GM18526 (cell line): ENCODE data around the gene HSF4.

Experiments
- POLR2A ChIP-seq: IDR thresholded peaks from 3 replicates; pipeline ENCODE4 v1.6.1; 2011; ENCODE audit not compliant: insufficient read length; ENCODE audit errors: extremely low read depth

HSF4 gene

DNA sequence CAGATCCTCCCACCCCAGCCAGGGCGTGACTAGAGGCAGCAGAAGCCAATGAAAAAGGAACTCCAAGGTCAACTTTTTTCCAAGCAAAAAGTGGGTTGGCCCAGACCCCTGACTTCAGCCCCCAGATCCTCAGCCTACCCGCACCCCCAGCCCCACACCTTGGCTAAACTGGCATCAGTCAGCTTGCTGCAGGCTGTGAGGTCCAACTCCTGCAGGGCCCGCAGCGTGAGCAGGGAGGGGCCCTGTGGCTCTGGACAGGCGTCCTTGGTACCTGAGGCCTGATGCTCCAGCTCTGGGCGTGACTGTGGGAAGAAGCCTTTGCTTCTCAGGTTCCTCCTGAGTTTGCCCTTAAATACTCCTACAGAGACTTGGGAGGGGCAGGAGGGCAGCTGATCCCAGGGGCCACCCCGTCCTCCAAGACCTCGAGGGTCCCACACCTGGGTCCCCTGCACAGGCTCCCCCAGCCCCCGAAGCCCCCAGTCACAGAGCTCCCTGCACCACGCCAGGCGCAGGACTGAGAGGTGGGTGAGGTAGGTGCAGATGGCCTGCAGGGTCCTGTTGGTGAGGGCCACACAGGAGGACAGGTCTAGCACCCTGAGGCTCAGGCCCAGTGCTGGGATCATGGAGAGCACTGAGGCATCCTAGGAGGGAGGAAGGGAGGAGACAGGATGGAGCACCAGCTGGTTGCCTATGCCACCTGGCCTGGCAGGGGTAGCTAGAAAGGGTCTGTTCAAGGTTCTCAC, 43.8 kb downstream of the HSF4 start:
- TF ChIP-seq POLR2A = peak; percentile 8

DNA sequence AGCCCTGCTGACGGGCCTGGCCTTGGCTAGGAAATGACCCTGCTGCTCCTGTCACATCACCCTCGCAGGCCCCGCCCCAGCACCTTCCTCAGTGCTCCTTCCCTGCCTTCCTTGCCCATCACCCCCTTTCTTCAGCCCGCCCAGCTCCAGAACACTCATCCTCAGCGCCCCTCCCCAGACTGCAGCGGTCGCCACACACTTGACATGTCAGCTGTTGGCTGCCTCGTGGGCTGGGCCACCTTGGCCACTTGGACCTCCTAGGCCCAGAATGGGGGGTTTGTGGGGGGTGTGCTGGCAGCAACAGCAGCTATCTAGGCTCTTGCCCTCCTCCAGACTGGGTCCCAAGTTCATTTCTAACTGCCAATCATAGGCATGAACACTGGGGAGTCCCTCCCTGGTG, 45.0 kb downstream of the HSF4 start:
- TF ChIP-seq POLR2A = no peak

DNA sequence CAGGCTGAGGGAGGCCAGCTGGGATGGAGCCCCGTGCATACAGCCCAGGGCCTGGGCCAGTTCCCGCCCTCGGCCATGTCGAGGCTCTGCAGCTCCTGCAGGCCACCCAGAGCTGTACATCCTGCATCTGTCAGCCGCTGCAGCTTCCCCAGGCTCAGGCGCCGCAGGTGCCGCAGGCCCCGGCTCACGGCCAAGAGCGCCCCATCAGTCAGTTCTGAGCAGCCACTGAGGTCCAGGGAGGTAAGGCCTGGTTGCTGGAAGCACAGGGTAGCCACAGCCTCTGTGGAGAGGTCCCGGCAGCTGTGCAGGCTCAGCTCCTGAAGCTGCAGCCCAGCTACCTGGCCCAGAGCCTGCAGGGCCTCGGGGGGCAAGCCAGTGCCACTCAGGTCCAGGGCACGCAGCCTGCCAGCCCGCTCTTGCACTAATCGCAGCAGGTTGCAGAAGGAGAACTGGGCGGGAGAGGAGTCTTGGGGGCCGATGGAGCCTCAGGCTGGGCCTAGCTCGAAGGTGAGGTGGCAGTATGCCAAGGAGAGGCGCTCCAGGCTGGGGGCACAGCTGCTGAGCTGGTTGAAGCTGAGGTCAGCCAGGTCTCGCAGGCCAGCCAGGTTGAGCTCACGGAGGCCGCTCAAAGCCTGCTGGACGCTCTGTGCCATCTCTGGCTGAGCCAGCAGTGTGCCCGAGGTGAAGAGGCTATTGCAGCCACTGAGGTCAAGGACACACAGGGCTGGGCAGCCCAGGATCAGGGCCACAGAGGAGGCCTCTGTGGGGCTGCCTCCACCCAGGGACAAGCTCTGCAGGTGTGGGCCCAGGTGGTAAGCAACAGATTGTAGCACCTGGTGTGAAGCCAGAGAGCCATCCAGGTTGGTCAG, 45.8 kb downstream of the HSF4 start:
- no peak for TF ChIP-seq POLR2A

DNA sequence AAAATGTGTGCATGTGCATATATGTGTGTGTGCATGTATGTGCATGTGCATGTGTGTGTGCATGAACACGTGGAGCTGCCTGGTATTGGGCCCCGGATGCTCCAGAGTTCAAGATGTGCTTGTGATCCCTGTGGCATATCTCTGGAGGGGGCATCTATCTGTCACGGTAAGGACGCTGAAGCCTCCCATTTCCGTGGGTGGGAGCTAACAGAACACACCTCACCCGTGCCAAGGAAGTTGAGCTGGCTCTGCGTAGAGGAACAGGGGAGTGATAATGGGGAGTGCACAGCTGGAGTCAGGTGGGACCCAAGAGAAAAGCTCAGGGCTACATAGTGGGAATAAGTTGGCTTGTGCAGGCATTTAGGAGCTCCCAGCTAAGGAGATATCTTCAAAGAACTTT, 47.1 kb downstream of the HSF4 start:
- no peak for TF ChIP-seq POLR2A

DNA sequence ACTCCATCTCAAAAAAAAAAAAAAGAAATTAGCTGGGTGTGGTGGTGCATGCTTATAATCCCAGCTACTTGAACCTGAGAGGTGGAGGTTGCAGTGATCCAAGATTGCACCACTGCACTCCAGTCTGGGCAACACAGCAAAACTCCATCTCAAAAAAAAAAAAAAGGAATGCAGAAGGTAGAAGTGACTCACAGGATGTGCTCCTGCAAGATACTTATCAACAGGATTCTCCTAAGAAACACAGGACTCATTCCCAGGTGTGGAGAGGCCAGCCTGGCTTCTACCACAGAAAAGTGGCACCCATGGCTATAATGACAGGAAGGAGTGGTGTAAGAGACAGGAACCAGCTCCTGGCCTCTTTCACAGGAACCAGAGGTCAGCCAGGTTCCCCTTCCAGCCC, 48.2 kb downstream of the HSF4 start:
- TF ChIP-seq POLR2A = no peak

DNA sequence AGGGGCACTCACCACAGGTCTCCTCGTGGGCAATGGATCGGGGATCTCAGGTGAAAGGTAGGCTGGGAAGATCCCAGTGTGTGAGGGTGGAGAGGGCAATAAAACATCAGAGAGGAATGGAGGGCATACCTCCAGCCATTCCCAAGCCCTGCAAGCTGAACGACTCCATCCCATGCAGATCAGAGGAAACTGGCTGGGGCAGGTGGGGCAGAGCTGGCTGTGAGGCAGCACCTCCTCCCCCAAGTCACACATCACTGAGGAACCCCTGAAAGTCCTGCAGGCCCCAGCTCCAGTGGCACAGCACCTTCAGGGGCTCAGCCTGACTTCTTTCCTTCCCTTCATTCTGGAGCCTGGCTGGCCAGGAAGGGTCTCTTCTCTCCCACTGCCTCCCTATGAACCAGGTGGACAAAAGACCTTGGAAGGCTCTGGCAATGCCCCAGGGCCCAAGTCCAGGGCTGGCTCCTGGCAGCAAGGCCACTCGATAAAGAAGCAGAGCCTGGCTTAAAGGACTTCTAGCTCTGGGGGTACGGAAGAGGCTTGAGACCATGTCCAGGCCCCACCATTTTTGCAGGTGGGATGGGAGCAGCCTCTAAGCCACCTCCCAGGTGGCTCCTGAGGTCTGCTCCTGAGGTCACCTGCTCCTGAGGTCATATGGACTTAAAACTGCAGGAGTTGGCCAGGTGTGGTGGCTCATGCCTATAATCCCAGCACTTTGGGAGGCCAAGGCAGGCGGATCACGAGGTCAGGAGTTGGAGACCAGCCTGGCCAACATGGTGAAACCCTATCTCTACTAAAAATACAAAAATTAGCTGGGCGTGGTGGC, 48.9 kb downstream of the HSF4 start:
- TF ChIP-seq POLR2A = no peak

DNA sequence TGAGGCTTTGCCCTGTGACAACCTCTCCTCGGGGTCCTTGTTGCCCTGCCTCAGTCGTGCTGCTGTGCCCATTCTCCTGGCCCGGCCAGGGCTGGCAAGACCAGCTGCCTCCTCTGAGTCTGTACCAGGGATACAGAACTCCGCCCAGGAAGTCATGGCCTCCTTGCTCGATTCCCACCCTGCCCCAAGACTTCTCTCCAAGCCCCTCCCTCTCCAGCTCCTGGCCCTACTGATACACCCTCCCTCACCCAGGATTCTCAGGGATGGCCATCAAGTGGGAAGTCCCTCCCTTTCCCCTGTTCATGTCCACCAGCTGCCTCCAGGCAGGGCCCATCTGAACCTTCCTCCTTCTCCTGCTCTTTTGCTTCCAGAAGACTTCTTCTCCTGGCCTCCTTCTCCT, 51.2 kb downstream of the HSF4 start:
- no peak for TF ChIP-seq POLR2A

DNA sequence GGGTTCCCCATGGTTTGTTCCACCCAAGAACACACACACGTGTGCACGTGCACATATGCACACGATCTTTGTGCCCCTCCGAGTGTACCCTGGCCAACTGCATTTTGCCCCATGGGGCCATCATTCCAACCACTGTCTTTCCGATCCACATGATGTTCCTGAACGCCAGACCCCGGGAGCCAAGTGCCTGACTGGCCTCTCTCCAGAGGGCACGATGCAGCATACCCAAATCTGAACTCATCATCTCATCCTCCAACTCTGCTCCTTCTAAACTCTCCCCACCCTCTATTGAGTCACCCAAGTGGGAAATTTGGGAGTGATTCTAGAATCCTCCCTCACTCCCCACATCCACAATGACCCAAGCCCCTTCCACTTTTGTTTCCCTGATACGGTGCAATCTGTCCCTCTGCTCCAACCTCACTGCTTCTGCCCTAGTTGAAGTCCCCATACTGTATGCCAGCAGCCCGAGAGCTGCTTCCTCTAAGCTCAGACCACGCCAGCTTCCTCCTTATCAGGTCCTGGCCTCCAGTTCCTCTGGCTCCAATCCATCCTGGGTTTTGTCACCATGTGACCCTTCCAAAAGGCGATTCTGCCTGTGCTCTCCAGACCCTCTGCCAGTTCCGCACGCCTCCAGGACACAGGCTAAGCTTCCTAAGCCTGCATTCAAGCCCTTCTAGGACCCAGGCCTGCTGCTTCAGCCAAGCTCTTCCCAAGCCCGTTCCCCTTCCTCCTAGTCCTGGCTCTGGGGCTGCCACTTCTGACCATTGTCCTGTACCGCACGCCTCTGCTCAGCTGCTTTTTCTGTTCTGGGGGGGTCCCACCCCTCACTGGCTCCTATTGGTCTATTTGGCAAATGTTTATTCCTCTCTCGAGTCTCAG, 52.3 kb downstream of the HSF4 start:
- no peak for TF ChIP-seq POLR2A
